Measurements from ENCODE around the gene MED13.
"Not testable (repeated sequence)": the region's sequence is repeated elsewhere in the genome, so short reads cannot be mapped to it uniquely, and the experiment has no call there.

MED13 gene

GRCh38 chr17:61996916-61997605 lies 68.0 kb downstream of the MED13 start:
- DNase-seq: no peak

- DNase-seq: no peak
Measured at GRCh38 chr17:61989509-61989908, 75.6 kb downstream of the MED13 start.

GRCh38 chr17:61986898-61987297 lies 78.2 kb downstream of the MED13 start:
- DNase-seq: no peak

GRCh38 chr17:61984821-61985220 lies 80.3 kb downstream of the MED13 start:
- DNase-seq: no peak

- no peak for DNase-seq
Measured at GRCh38 chr17:61981323-61981722, 83.8 kb downstream of the MED13 start.

GRCh38 chr17:61980535-61980934 lies 84.5 kb downstream of the MED13 start:
- DNase-seq: no peak

- no peak for DNase-seq
Measured at GRCh38 chr17:61974115-61974514, 91.0 kb downstream of the MED13 start.

GRCh38 chr17:61972311-61972710 lies 92.8 kb downstream of the MED13 start:
- DNase-seq: no peak

- no peak for DNase-seq
Measured at GRCh38 chr17:61970030-61970429, 95.0 kb downstream of the MED13 start.

GRCh38 chr17:61968757-61969156 lies 96.3 kb downstream of the MED13 start:
- no peak for DNase-seq

GRCh38 chr17:61967729-61968128 lies 97.3 kb downstream of the MED13 start:
- no peak for DNase-seq

GRCh38 chr17:61966191-61966590 lies 98.9 kb downstream of the MED13 start:
- DNase-seq: no peak

GRCh38 chr17:61955619-61956018 lies 109.5 kb downstream of the MED13 start:
- no peak for DNase-seq

- DNase-seq: no peak
Measured at GRCh38 chr17:61947367-61948078, 117.6 kb downstream of the MED13 start.

GRCh38 chr17:61946359-61946758 lies 118.7 kb downstream of the MED13 start:
- no peak for DNase-seq

- no peak for DNase-seq
Measured at GRCh38 chr17:61943117-61943516, 122.0 kb downstream of the MED13 start.

GRCh38 chr17:61942085-61942484 lies 123.0 kb downstream of the MED13 start:
- DNase-seq: no peak

- no peak for DNase-seq
Measured at GRCh38 chr17:61928101-61928436, 137.0 kb downstream of the MED13 start.

- DNase-seq: peak; percentile 95
Measured at GRCh38 chr17:61927208-61928100, 137.6 kb downstream of the MED13 start, which contains the start of gene INTS2. Gene INTS2 (minus strand): TSS chr17:61927982. CDS start chr17:61926644, 1,338 bp downstream.

- DNase-seq: no peak
Measured at GRCh38 chr17:61926826-61927207, 138.3 kb downstream of the MED13 start.

GRCh38 chr17:61915162-61915561 lies 149.9 kb downstream of the MED13 start:
- DNase-seq: not testable (repeated sequence)

GRCh38 chr17:61908292-61909037 lies 156.6 kb downstream of the MED13 start:
- DNase-seq: no peak

- no peak for DNase-seq
Measured at GRCh38 chr17:61907361-61907760, 157.7 kb downstream of the MED13 start.

Measured in activated naive CD4-positive, alpha-beta T cell treated with anti-CD3 and anti-CD28 coated beads, Interleukin-2, amount 50 U/mL, for 16 hours (primary cell).